ENCODE measurements around the gene DCC. TPM values are rescaled to one million over a fixed set of nuclear protein-coding genes. Genes with fewer than 3 reads are reported as not detected.

Gene DCC
- total and polyA plus RNA-seq, 2 of the 8 experiments (the other 6 are each of a cell fraction or from before 2014, with no cell fraction given), result 0.14 to 1.4 TPM

- Histone ChIP-seq H2AK5ac (ENCODE audit: low read depth, low read length) (no peak overlapping the region), H3K4me1 (replicated peaks in 1 of 4; ENCODE audit: control insufficient read depth in 3 of 4, insufficient read depth in 4 of 4, low read length in 3 of 4) (no peaks in the 10 kb centered on the region), H2BK120ac (replicated peaks; ENCODE audit: low read depth, low read length) (no peak overlapping the region), H3K23me2 (ENCODE audit: low read depth, low read length) (no peaks in the 10 kb centered on the region), H3K4ac (replicated peaks; ENCODE audit: insufficient read length, low read depth, low read length) (no peak overlapping the region), H3K14ac (ENCODE audit: insufficient read length) (no peak overlapping the region), H2AFZ (ENCODE audit: low read length) (0 out of 2 replicates have a peak overlapping the region, but pooled peaks have one; percentile 31), H4K20me1 (replicated peaks in 1 of 2; ENCODE audit: control insufficient read depth in 1 of 2, insufficient read depth in 2 of 2, low read length in 2 of 2) (no peaks in the 10 kb centered on the region), H3K79me2 (ENCODE audit: control insufficient read depth in 1 of 2, insufficient read depth in 2 of 2, low read length in 2 of 2) (no peaks in the 10 kb centered on the region), H3K9ac (replicated peaks in 1 of 4; ENCODE audit: extremely low read depth in 1 of 4, low read depth in 3 of 4, low read length in 3 of 4) (no peak overlapping the region), H3K56ac (replicated peaks; ENCODE audit: insufficient read length, low read depth, low read length) (no peak overlapping the region), H4K8ac (ENCODE audit: extremely low read depth, insufficient read depth, low read length) (no peak overlapping the region), H4K91ac (replicated peaks; ENCODE audit: insufficient read length, low read length) (no peak overlapping the region), H3K4me3 (ENCODE audit: extremely low read depth in 1 of 4, insufficient read depth in 2 of 4, low read depth in 3 of 4, low read length in 4 of 4) (no peak overlapping the region), H2BK12ac (ENCODE audit: low read depth, low read length) (no peak overlapping the region), H3K27ac (ENCODE audit: low read depth, low read length) (no peak overlapping the region), H3K9me3 (ENCODE audit: insufficient read depth in 2 of 2, low read depth in 1 of 2, low read length in 1 of 2) (no peaks in the 10 kb centered on the region), H4K5ac (ENCODE audit: insufficient read length, low read depth, low read length) (no peak overlapping the region), H2BK15ac (ENCODE audit: low read length) (no peak overlapping the region), H3K36me3 (ENCODE audit: control insufficient read depth in 2 of 4, insufficient read depth in 4 of 4, low read length in 3 of 4) (no peaks in the 10 kb centered on the region), H3K18ac (ENCODE audit: extremely low read depth, low read length) (no peak overlapping the region), H3K79me1 (ENCODE audit: low read depth, low read length) (no peaks in the 10 kb centered on the region), H2BK20ac (ENCODE audit: low read length) (no peak overlapping the region), H2BK5ac (ENCODE audit: low read depth, low read length) (no peak overlapping the region), H3K27me3 (replicated peaks in 1 of 4; ENCODE audit: control insufficient read depth in 3 of 4, extremely low read depth in 1 of 4, insufficient read depth in 3 of 4, low read length in 3 of 4) (no peaks in the 10 kb centered on the region), H3K4me2 (ENCODE audit: insufficient read depth in 1 of 2, low read depth in 2 of 2, low read length in 2 of 2) (no peak overlapping the region), H3K23ac (ENCODE audit: insufficient read length) (no peak overlapping the region)
- CTCF ChIA-PET (ENCODE audit: partially characterized antibody), result interaction anchor here (1.0 kb wide), 1 partner anchor 44 kb away, joined by 3 read pairs; no protein-coding TSS in a partner anchor
- 89% methylated on average over 10 of the region's 10 CpGs; no CpG with 5 or more reads in 1 of the 2 experiments for WGBS, 2 experiments (ENCODE audit: extremely low coverage in 1 of 2, insufficient coverage in 1 of 2, insufficient read length in 1 of 2, insufficient replicate concordance in 2 of 2, low coverage in 1 of 2, low lambda C conversion rate in 2 of 2, missing lambda C conversion rate in 1 of 2)
- DNase-seq (ENCODE audit: low read depth in 1 of 2, low spot score in 2 of 2), result no peak
- POLR2A ChIA-PET (ENCODE audit: partially characterized antibody), result no interaction called here
- no peak for FAIRE-seq
- TF ChIP-seq SIN3A (conservative IDR thresholded peaks at IDR 0.05 in 1 of 2, IDR thresholded peaks at IDR 0.05 in 1 of 2; ENCODE audit: low read depth in 1 of 2, low read length in 2 of 2) (no peak), SIX5 (IDR thresholded peaks at IDR 0.05; ENCODE audit: low read depth, low read length) (no peak), CBX5 (IDR thresholded peaks at IDR 0.05; ENCODE audit: low read depth, low read length) (no peak), RAD21 (IDR thresholded peaks at IDR 0.05 in 1 of 2, conservative IDR thresholded peaks at IDR 0.05 in 1 of 2; ENCODE audit: low read depth in 2 of 2, low read length in 2 of 2) (no peak), BRCA1 (IDR thresholded peaks at IDR 0.05; ENCODE audit: low read depth, low read length) (no peak), RNF2 (IDR thresholded peaks at IDR 0.05; ENCODE audit: borderline replicate concordance, low read depth, low read length, missing control alignments, poor library complexity, severe bottlenecking) (no peak), RFX5 (IDR thresholded peaks at IDR 0.05; ENCODE audit: borderline replicate concordance, low read depth, low read length) (no peak), E2F6 (IDR thresholded peaks at IDR 0.05) (no peak), FOSL1 (IDR thresholded peaks at IDR 0.05; ENCODE audit: insufficient read depth, low read depth, low read length) (no peak)
- TF ChIP-seq, protein P1, sequence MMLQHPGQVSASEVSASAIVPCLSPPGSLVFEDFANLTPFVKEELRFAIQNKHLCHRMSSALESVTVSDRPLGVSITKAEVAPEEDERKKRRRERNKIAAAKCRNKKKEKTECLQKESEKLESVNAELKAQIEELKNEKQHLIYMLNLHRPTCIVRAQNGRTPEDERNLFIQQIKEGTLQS (IDR thresholded peaks at IDR 0.05; ENCODE audit: insufficient read depth, low read depth, low read length), result no peak
These were observed 776.0 kb downstream of the DCC start for GRCh38 chr18:53115876-53116585.

All from H1 (cell line).